Astrocyte (in vitro differentiated cells and primary cell): ENCODE data around the gene MTRFR. TPM values are rescaled to one million over a fixed set of nuclear protein-coding genes. Genes with fewer than 3 reads are reported as not detected.

Experiments
- DNase-seq: peaks from one replicate; pipeline ENCODE4 v3.0.0-alpha.2; 2010; ENCODE audit warnings: low read depth
- FAIRE-seq: peaks from 2 replicates; lab custom pipeline; 2011; peaks lifted over from hg19 to GRCh38; lab: Jason Lieb, UNC
- H2AFZ ChIP-seq: 2 replicates; pipeline ENCODE4 v1.6.0; 2012; ENCODE audit warnings: low read depth, low read length, inconsistent platforms
- H3K27ac ChIP-seq: 2 replicates; pipeline ENCODE4 v1.5.1; 2011; ENCODE audit warnings: low read depth, low read length, inconsistent platforms
- H3K27me3 ChIP-seq: 2 replicates; pipeline ENCODE4 v1.6.0; 2011; ENCODE audit warnings: low read length, inconsistent platforms; ENCODE audit not compliant: insufficient read depth
- H3K36me3 ChIP-seq: 2 replicates; pipeline ENCODE4 v1.5.1; 2011; ENCODE audit warnings: low read length, inconsistent platforms; ENCODE audit not compliant: insufficient read depth
- H3K4me1 ChIP-seq: 2 replicates; pipeline ENCODE4 v1.5.1; 2011; ENCODE audit warnings: low read length, inconsistent platforms; ENCODE audit not compliant: insufficient read depth
- H3K4me2 ChIP-seq: 2 replicates; pipeline ENCODE4 v1.6.0; 2012; ENCODE audit warnings: low read length, inconsistent platforms
- H3K4me3 ChIP-seq: 2 replicates; pipeline ENCODE4 v1.5.1; 2011; ENCODE audit warnings: low read depth, mild to moderate bottlenecking, low read length, inconsistent platforms; ENCODE audit not compliant: insufficient read depth
- H3K79me2 ChIP-seq: 2 replicates; pipeline ENCODE4 v1.6.0; 2012; ENCODE audit warnings: mild to moderate bottlenecking, low read length, inconsistent platforms; ENCODE audit not compliant: insufficient read depth
- H3K9ac ChIP-seq: 2 replicates; pipeline ENCODE4 v1.6.0; 2012; ENCODE audit warnings: mild to moderate bottlenecking, low read length, inconsistent platforms
- H3K9me3 ChIP-seq: 2 replicates; pipeline ENCODE4 v1.5.1; 2012; ENCODE audit warnings: low read depth, mild to moderate bottlenecking, low read length, inconsistent platforms; ENCODE audit not compliant: insufficient read depth
- H4K20me1 ChIP-seq: 2 replicates; pipeline ENCODE4 v1.6.0; 2012; ENCODE audit warnings: low read length, inconsistent platforms; ENCODE audit not compliant: insufficient read depth
- H3K27ac Mint-ChIP-seq: one replicate; pipeline ENCODE4 v1.8.0; 2021; ENCODE audit warnings: mild to moderate bottlenecking, mixed read lengths; ENCODE audit not compliant: unreplicated experiment
- H3K27me3 Mint-ChIP-seq: one replicate; pipeline ENCODE4 v1.8.0; 2021; ENCODE audit warnings: low read depth, mixed read lengths; ENCODE audit not compliant: unreplicated experiment
- H3K36me3 Mint-ChIP-seq: one replicate; pipeline ENCODE4 v1.8.0; 2021; ENCODE audit warnings: low read depth, mixed read lengths; ENCODE audit not compliant: unreplicated experiment
- H3K4me1 Mint-ChIP-seq: one replicate; pipeline ENCODE4 v1.8.0; 2021; ENCODE audit warnings: low read depth, mixed read lengths; ENCODE audit not compliant: unreplicated experiment
- H3K4me3 Mint-ChIP-seq: one replicate; pipeline ENCODE4 v1.8.0; 2021; ENCODE audit warnings: mild to moderate bottlenecking, moderate library complexity, mixed read lengths; ENCODE audit not compliant: unreplicated experiment
- H3K9me3 Mint-ChIP-seq: one replicate; pipeline ENCODE4 v1.8.0; 2021; ENCODE audit warnings: mild to moderate bottlenecking, mixed read lengths; ENCODE audit not compliant: unreplicated experiment
- CTCF ChIP-seq: IDR thresholded peaks from 2 replicates; pipeline ENCODE4 v1.5.1; 2011; ENCODE audit warnings: low read depth, mild to moderate bottlenecking, inconsistent platforms, low read length, moderate library complexity; ENCODE audit not compliant: insufficient read depth
- EZH2 ChIP-seq: IDR thresholded peaks from 2 replicates; pipeline ENCODE4 v1.6.1; 2012; ENCODE audit warnings: mild to moderate bottlenecking, low read length, inconsistent platforms; ENCODE audit not compliant: insufficient read depth
- total RNA-seq: library from RNA; stranded (reverse); gene quantifications from 2 replicates; pipeline ENCODE4 v1.2.1, GENCODE V29; 2021

MTRFR gene
- total RNA-seq, 1 donor from 2014 or later = 12.4 TPM

- H3K9me3 ChIP-seq = no peaks in the 10 kb centered on the region
- H3K27me3 Mint-ChIP-seq = no peaks in the 10 kb centered on the region
- H3K4me2 ChIP-seq = no peak overlapping the region
- TF ChIP-seq CTCF (no peak), EZH2 (no peak)
- H3K36me3 ChIP-seq = peaks cover 64% of the 10 kb centered on the region
- no peak overlapping the region for H3K27ac ChIP-seq
- FAIRE-seq (no peak), DNase-seq (no peak)
- H3K27me3 ChIP-seq = no peaks in the 10 kb centered on the region
- peaks cover 19% of the 10 kb centered on the region for H3K36me3 Mint-ChIP-seq
- no peak overlapping the region for H3K4me3 ChIP-seq
- no peaks in the 10 kb centered on the region for H3K79me2 ChIP-seq
- H3K27ac Mint-ChIP-seq = no peak overlapping the region
- H2AFZ ChIP-seq = no peak overlapping the region
- no peaks in the 10 kb centered on the region for H3K9me3 Mint-ChIP-seq
- no peak overlapping the region for H3K9ac ChIP-seq
- no peak overlapping the region for H3K4me3 Mint-ChIP-seq
- H4K20me1 ChIP-seq = peaks cover 4% of the 10 kb centered on the region
- H3K4me1 Mint-ChIP-seq = no peaks in the 10 kb centered on the region
- no peaks in the 10 kb centered on the region for H3K4me1 ChIP-seq
These were observed 73.0 kb downstream of the MTRFR start for GRCh38 chr12:123306200-123306599.

Other genes with a start within 250 kb of the MTRFR start
- gene PITPNM2, start 82.3 kb upstream of the MTRFR start, total RNA-seq = 13.2 and 14.2 TPM in 2 replicates
- gene MPHOSPH9, start 295 bp upstream of the MTRFR start, total RNA-seq = 21.6 and 24.9 TPM in 2 replicates
- 236 and 246 TPM in 2 replicates for gene CDK2AP1, start 38.4 kb downstream of the MTRFR start, total RNA-seq
- 45.9 and 50.4 TPM in 2 replicates for gene SBNO1, start 131.4 kb downstream of the MTRFR start, total RNA-seq
- 49.8 and 54.4 TPM in 2 replicates for gene KMT5A, start 150.7 kb downstream of the MTRFR start, total RNA-seq
- 1.4 TPM in 2 replicates for gene RILPL2, start 203.2 kb downstream of the MTRFR start, total RNA-seq
- gene SNRNP35, start 224.7 kb downstream of the MTRFR start, total RNA-seq = 8.1 and 11.5 TPM in 2 replicates